Measurements from ENCODE around the gene MARCHF9. TPM values are rescaled to one million over a fixed set of nuclear protein-coding genes. Genes with fewer than 3 reads are reported as not detected.

The MARCHF9 gene
- total and polyA plus RNA-seq, 9 donors: 5.0 to 15.2 (median 7.7) TPM

DNA sequence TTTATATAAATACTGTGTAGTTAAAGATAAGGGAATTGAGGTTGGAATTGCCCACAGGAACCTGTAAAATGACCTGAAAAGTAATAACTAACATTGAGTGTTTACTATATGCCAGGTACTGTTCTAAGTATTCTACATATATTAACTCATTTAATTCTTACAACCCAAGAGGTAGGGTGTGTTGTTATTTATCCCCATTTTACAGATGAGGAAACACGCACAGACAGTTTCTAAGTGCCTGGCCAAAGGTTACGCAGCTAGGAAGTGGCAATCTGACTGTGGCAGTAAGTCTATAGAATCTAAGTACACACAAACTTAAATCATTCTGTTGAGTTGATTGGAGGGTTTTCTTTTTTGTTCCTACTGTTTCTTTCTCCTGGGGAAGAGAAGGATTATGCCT lies 11.1 kb upstream of the MARCHF9 start:
- DNase-seq: no peak
- intact Hi-C loops (cut with DNase I): no loop called here
- TF ChIP-seq, protein P1, sequence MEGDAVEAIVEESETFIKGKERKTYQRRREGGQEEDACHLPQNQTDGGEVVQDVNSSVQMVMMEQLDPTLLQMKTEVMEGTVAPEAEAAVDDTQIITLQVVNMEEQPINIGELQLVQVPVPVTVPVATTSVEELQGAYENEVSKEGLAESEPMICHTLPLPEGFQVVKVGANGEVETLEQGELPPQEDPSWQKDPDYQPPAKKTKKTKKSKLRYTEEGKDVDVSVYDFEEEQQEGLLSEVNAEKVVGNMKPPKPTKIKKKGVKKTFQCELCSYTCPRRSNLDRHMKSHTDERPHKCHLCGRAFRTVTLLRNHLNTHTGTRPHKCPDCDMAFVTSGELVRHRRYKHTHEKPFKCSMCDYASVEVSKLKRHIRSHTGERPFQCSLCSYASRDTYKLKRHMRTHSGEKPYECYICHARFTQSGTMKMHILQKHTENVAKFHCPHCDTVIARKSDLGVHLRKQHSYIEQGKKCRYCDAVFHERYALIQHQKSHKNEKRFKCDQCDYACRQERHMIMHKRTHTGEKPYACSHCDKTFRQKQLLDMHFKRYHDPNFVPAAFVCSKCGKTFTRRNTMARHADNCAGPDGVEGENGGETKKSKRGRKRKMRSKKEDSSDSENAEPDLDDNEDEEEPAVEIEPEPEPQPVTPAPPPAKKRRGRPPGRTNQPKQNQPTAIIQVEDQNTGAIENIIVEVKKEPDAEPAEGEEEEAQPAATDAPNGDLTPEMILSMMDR (IDR thresholded peaks at IDR 0.05): no peak
- Histone ChIP-seq H3K27me3 (no peaks in the 10 kb centered on the region), H3K27ac (no peak overlapping the region), H3K4me3 (no peak overlapping the region), H3K4me1 (ENCODE audit: insufficient read depth) (peaks cover 7% of the 10 kb centered on the region), H3K9me3 (no peaks in the 10 kb centered on the region), H3K36me3 (no peaks in the 10 kb centered on the region)
- WGBS, 3 donors: 84 to 86% (median 86%) methylated on average over 2 of the region's 2 CpGs

DNA sequence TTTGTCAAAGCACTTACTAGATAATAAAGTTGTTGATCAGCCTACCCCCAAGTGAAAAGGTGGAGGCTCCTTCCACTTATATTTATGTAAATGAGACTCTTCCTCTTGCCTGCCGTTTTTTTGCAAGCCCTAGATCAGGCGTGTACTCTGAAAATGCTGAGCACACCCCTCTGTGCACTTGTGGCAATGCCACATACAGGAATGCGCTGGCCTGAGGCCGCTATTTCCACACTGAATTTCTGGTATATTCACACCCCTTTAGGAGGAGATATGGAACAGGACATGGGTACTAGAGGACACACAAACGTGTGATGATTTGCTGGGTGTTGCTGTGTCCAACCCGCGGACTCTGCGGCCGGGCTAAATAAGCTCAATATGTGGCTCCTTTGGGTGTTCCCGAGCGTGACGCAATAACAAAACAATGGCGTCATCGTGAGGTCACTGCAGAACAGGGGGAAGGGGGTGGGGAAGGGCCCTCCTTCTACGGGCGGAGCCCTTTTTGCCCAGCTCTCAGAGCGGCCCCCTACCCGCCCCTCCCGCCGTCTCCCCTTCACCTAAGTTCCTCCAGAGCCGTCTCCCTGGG lies 10.6 kb upstream of the MARCHF9 start:
- Histone ChIP-seq H3K27ac (peak overlapping the region; percentile 92 to 95), H3K36me3 (no peaks in the 10 kb centered on the region), H3K27me3 (no peaks in the 10 kb centered on the region), H3K9me3 (no peaks in the 10 kb centered on the region), H3K4me1 (ENCODE audit: insufficient read depth) (peaks cover 7% of the 10 kb centered on the region), H3K4me3 (peak overlapping the region; percentile 56)
- intact Hi-C loops (cut with DNase I): no loop called here
- no peak for TF ChIP-seq EP300 (IDR thresholded peaks at IDR 0.05)
- TF ChIP-seq POLR2A (IDR thresholded peaks at IDR 0.05): no peak
- TF ChIP-seq, protein P1 (IDR thresholded peaks at IDR 0.05): no peak
- WGBS, 3 donors: 3 to 5% (median 4%) methylated on average over 21 of the region's 21 CpGs
- peak; percentile 60 to 86 (median 84) for DNase-seq

DNA sequence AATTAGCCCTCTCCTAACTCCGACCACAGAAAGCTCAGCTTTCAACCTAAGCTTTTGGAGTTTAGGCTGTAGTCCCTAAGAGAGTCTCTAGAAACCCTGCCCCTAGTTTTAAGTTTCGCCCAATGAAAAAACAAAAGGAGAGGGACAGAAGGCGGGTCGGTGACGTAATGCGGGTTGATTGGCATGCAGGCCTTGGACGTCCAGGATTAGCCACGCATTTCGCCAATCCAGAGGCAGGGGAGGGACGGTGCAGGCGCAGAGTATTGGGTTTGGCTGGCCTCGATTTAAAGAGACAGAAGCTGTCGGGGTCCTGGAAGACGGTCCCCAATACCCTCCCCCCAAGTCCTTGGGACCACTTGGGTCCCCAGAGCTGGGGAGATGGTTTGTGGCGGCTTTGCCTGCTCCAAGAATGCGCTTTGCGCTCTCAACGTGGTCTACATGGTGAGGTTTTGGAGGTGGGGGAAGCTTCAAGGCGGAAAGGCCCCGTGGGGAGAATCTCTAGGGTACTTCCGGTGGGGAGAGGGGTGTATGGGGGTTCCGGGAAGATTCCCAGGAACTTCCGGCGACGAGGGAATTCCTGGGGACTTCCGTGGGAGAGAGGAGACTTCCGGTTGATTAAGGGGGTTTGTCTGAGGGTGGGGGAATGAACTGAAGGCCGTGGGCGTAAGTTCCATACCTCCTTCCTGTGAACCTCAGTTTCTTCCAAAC lies 10.0 kb upstream of the MARCHF9 start, which contains the start of gene TSPAN31:
Gene TSPAN31, plus strand, starts transcription at position 263 of the 708 bp plus-strand sequence. Its CDS starts 116 bp downstream, at position 379.
- intact Hi-C loops (cut with DNase I): no loop called here
- H3K36me3 ChIP-seq: no peaks in the 10 kb centered on the region
- no peaks in the 10 kb centered on the region for H3K27me3 ChIP-seq
- H3K4me1 ChIP-seq (ENCODE audit: insufficient read depth): peaks cover 7% of the 10 kb centered on the region
- peak within 1 kb of the TSS; percentile 92 to 95 for H3K27ac ChIP-seq
- H3K9me3 ChIP-seq: no peaks in the 10 kb centered on the region
- DNase-seq: peak; percentile 95 to 98 (median 96)
- TF ChIP-seq POLR2A (IDR thresholded peaks at IDR 0.05): peak; percentile 74
- TF ChIP-seq, protein P1 (IDR thresholded peaks at IDR 0.05): no peak
- WGBS, 3 donors: 0 to 1% (median 0%) methylated on average over 29 of the region's 29 CpGs
- peak within 1 kb of the TSS; percentile 56 for H3K4me3 ChIP-seq

DNA sequence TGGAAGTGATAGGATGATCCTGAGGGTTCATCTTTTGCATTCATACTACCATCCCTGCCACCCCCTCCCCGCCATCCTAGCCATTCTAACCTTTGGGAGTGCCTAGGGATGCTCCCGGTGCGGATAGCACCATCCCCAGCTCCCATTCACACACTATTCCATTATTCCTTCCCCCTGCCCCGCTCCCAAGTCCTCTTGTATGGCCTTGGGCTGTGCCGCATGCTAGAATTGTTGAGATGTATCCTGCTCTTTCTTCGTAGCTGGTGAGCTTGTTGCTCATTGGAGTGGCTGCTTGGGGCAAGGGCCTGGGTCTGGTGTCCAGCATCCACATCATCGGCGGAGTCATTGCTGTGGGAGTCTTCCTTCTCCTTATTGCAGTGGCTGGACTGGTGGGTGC lies 9.4 kb upstream of the MARCHF9 start:
- H3K4me3 ChIP-seq: peak overlapping the region; percentile 56
- 15 to 28% (median 25%) methylated on average over 8 of the region's 8 CpGs for WGBS, 3 donors
- H3K27me3 ChIP-seq: no peaks in the 10 kb centered on the region
- H3K27ac ChIP-seq: peak overlapping the region; percentile 92 to 95
- H3K36me3 ChIP-seq: no peaks in the 10 kb centered on the region
- TF ChIP-seq POLR2A (IDR thresholded peaks at IDR 0.05): no peak
- TF ChIP-seq, protein P1 (IDR thresholded peaks at IDR 0.05): no peak
- no peak for TF ChIP-seq EP300 (IDR thresholded peaks at IDR 0.05)
- no peak for DNase-seq
- peaks cover 7% of the 10 kb centered on the region for H3K4me1 ChIP-seq (ENCODE audit: insufficient read depth)
- intact Hi-C loops (cut with DNase I): no loop called here
- H3K9me3 ChIP-seq: no peaks in the 10 kb centered on the region

All from ovary (tissue), 9 donors.